CD14-positive monocyte (primary cell): ENCODE results near the gene MYO1E. TPM values are rescaled to one million over a fixed set of nuclear protein-coding genes. Genes with fewer than 3 reads are reported as not detected.

Experiments used
- DNase-seq, 3 donors: peaks; one replicate each; pipeline ENCODE4 v3.0.0-alpha.2; 2011 to 2022
- H2AFZ ChIP-seq: 2 replicates; pipeline ENCODE4 v1.6.0; 2012; ENCODE audit warnings: mild to moderate bottlenecking, low read depth, low read length, inconsistent platforms; ENCODE audit not compliant: insufficient read depth, poor library complexity, severe bottlenecking
- H3K27ac ChIP-seq, 2 donors: 1 replicate in 1 of 2; 2 replicates in 1 of 2; pipeline ENCODE4 v1.5.1; 2012 to 2013; ENCODE audit warnings: low read length in 2 of 2, control low read depth in 1 of 2, inconsistent platforms in 1 of 2, low read depth in 1 of 2, mild to moderate bottlenecking in 1 of 2
- H3K27me3 ChIP-seq, 2 donors: one replicate each; pipeline versions ENCODE4 v1.6.0 to v1.6.1; 2011 to 2013; ENCODE audit warnings: low read length in 2 of 2; ENCODE audit not compliant: control insufficient read depth in 2 of 2, insufficient read depth in 2 of 2
- H3K36me3 ChIP-seq, 2 donors: replicated peaks in 1 of 2; 1 replicate in 1 of 2; 2 replicates in 1 of 2; pipeline versions ENCODE4 v1.5.1 to v1.6.1; 2012 to 2013; ENCODE audit warnings: low read length in 2 of 2, control low read depth in 1 of 2, inconsistent platforms in 1 of 2, mild to moderate bottlenecking in 1 of 2; ENCODE audit not compliant: insufficient read depth in 2 of 2, control insufficient read depth in 1 of 2
- H3K4me1 ChIP-seq, 2 donors: 1 replicate in 1 of 2; 2 replicates in 1 of 2; pipeline versions ENCODE4 v1.5.1 to v1.6.1; 2012 to 2013; ENCODE audit warnings: low read length in 2 of 2, control low read depth in 1 of 2, inconsistent platforms in 1 of 2, mild to moderate bottlenecking in 1 of 2, moderate library complexity in 1 of 2; ENCODE audit not compliant: insufficient read depth in 2 of 2, control insufficient read depth in 1 of 2
- H3K4me2 ChIP-seq: replicated peaks from 2 replicates; pipeline ENCODE3; 2012; ENCODE audit warnings: low read length, moderate library complexity, mild to moderate bottlenecking; ENCODE audit not compliant: poor library complexity, severe bottlenecking; ENCODE audit errors: extremely low read depth
- H3K4me3 ChIP-seq, 3 experiments: fragments of 200-600 bp in 1 of 3; sonication (generic) in 1 of 3; replicated peaks in 1 of 3; 1 replicate in 2 of 3; 2 replicates in 1 of 3; pipeline ENCODE4 v1.5.1; 2011 to 2013; ENCODE audit warnings: low read length in 3 of 3, mild to moderate bottlenecking in 3 of 3, control low read depth in 2 of 3, low read depth in 2 of 3, inconsistent platforms in 1 of 3, moderate library complexity in 1 of 3
- H3K79me2 ChIP-seq: 2 replicates; pipeline ENCODE4 v1.6.0; 2012; ENCODE audit warnings: mild to moderate bottlenecking, control low read depth, inconsistent platforms, low read length, moderate library complexity; ENCODE audit not compliant: insufficient read depth
- H3K9ac ChIP-seq: 2 replicates; pipeline ENCODE4 v1.6.0; 2017; ENCODE audit warnings: low read length, mild to moderate bottlenecking; ENCODE audit not compliant: insufficient read depth, poor library complexity, severe bottlenecking
- H3K9me3 ChIP-seq, 2 donors: replicated peaks in 1 of 2; 1 replicate in 1 of 2; 2 replicates in 1 of 2; pipeline versions ENCODE4 v1.5.1 to v1.6.1; 2012 to 2013; ENCODE audit warnings: low read length in 2 of 2, control low read depth in 1 of 2; ENCODE audit not compliant: control insufficient read depth in 1 of 2, insufficient read depth in 1 of 2
- H4K20me1 ChIP-seq: 2 replicates; pipeline ENCODE4 v1.6.0; 2012; ENCODE audit warnings: mild to moderate bottlenecking, low read length, control low read depth, moderate library complexity; ENCODE audit not compliant: insufficient read depth
- H3K27ac Mint-ChIP-seq, 7 donors: one replicate each; pipeline ENCODE4 v1.8.0; 2020; ENCODE audit warnings: mild to moderate bottlenecking in 7 of 7, mixed read lengths in 7 of 7, moderate library complexity in 6 of 7, inconsistent platforms in 2 of 7
- H3K27me3 Mint-ChIP-seq, 3 donors: one replicate each; pipeline ENCODE4 v1.8.0; 2021 to 2022; ENCODE audit warnings: low read depth in 3 of 3, mild to moderate bottlenecking in 3 of 3, mixed read lengths in 3 of 3, moderate library complexity in 3 of 3, inconsistent platforms in 1 of 3
- H3K36me3 Mint-ChIP-seq, 2 donors: one replicate each; pipeline ENCODE4 v1.8.0; 2020; ENCODE audit warnings: mixed read lengths in 2 of 2, inconsistent platforms in 1 of 2, mild to moderate bottlenecking in 1 of 2
- H3K4me1 Mint-ChIP-seq: one replicate; pipeline ENCODE4 v1.8.0; 2020; ENCODE audit warnings: mild to moderate bottlenecking, mixed read lengths
- H3K4me3 Mint-ChIP-seq, 2 donors: one replicate each; pipeline ENCODE4 v1.8.0; 2020; ENCODE audit warnings: mild to moderate bottlenecking in 2 of 2, mixed read lengths in 2 of 2, moderate library complexity in 1 of 2
- H3K9me3 Mint-ChIP-seq, 7 donors: one replicate each; pipeline ENCODE4 v1.8.0; 2020 to 2022; ENCODE audit warnings: mixed read lengths in 7 of 7, mild to moderate bottlenecking in 6 of 7, moderate library complexity in 6 of 7, inconsistent platforms in 2 of 7
- WGBS: methylation state at CpG from one replicate; pipeline ENCODE4 v1.1.5; 2013; ENCODE audit warnings: missing lambda C conversion rate; ENCODE audit not compliant: insufficient coverage; 5-methylcytosine and 5-hydroxymethylcytosine counted together
- intact Hi-C, 2 donors: fragments of 100-400 bp; cut with micrococcal nuclease; formaldehyde crosslinking; loops; one replicate each; pipeline versions ENCODE4 v1.15.0 to v1.15.1; 2023
- polyA plus RNA-seq, 3 donors: library from polyadenylated mRNA; depleted of rRNA in 1 of 3; unstranded in 2 of 3; stranded (reverse) in 1 of 3; fragments of 300-500 nt in 2 of 3; fragments of >200 nt in 1 of 3; fragmentation: Illumina TruSeq in 2 of 3; gene quantifications; 1 replicate in 2 of 3; 2 replicates in 1 of 3; pipeline ENCODE4 v1.2.3, GENCODE V29; 2012 to 2021
- TF ChIP-seq, protein P1 (sequence below): fragments of 200-600 bp; IDR thresholded peaks from one replicate; pipeline ENCODE4 v1.8.0; 2022; ENCODE audit warnings: antibody characterized with exemption, mild to moderate bottlenecking

MYO1E gene
- polyA plus RNA-seq, 3 donors: 5.5 to 16.2 (median 6.2) TPM

DNA sequence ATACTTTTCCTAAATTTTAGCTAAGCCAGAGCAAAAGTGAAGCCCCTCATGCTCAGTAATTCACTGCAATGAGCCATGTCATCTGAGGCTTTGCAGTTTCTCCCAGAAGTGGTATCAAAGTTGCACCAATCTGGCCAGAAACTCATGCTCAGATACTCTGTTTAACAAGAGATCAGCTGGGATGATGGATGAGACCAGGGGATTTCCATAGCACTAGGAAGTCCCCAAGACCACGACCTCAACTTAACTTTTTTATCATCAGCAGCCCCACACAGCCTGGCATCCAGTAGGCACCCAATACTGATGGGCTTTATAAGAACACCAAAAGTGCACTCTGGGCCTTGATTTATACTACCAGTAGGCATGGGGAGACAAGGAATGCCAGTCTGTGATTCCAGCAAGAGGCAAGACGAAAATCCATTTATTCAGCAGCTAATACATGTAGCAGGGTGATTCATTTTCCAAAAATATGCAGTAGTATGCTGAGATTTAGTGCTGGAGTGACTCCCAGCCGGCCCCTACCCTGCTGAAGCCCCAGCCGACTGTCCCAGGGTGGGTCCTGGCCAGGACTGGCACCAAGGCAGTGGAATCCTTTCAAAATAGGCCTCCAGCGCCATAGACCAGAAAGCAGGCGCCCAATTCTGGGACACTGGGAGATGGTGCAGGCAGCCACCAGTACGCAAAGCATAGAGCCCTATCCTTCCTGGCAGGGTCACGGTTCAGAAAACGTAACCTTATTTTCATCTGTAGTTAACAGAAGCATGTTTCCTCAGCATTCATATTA lies 166.6 kb downstream of the MYO1E start:
- H3K27me3 Mint-ChIP-seq: no peaks in the 10 kb centered on the region
- peaks cover 51 to 88% of the 10 kb centered on the region in 2 donors for H3K36me3 ChIP-seq
- TF ChIP-seq, protein P1, sequence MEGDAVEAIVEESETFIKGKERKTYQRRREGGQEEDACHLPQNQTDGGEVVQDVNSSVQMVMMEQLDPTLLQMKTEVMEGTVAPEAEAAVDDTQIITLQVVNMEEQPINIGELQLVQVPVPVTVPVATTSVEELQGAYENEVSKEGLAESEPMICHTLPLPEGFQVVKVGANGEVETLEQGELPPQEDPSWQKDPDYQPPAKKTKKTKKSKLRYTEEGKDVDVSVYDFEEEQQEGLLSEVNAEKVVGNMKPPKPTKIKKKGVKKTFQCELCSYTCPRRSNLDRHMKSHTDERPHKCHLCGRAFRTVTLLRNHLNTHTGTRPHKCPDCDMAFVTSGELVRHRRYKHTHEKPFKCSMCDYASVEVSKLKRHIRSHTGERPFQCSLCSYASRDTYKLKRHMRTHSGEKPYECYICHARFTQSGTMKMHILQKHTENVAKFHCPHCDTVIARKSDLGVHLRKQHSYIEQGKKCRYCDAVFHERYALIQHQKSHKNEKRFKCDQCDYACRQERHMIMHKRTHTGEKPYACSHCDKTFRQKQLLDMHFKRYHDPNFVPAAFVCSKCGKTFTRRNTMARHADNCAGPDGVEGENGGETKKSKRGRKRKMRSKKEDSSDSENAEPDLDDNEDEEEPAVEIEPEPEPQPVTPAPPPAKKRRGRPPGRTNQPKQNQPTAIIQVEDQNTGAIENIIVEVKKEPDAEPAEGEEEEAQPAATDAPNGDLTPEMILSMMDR: no peak

DNA sequence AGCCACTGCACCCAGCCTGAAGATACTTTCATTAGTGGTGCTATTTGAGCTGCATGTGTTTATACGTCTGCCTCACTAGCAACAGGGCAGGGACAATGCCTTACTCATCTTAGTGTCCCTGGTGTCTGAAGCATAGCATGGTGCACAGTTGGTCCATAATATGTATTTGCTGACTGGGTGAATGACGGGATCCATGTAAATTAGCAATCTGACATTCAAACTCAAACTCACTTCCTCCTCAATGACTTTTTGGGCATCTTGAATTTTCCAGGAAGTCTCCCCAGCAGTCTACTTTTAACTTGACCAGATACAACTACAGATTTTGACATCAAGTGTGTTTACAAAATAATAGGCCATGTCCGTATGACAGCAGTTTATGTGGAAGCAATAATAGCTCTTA lies 169.0 kb downstream of the MYO1E start:
- H3K27ac Mint-ChIP-seq: peak overlapping the region in 1 of 7 donors; percentile 51
- Histone ChIP-seq H3K79me2 (no peaks in the 10 kb centered on the region), H3K9me3 (no peaks in the 10 kb centered on the region), H3K27ac (no peak overlapping the region), H2AFZ (no peak overlapping the region), H3K4me1 (no peaks in the 10 kb centered on the region), H3K27me3 (no peaks in the 10 kb centered on the region), H4K20me1 (no peaks in the 10 kb centered on the region), H3K36me3 (peaks cover 54 to 84% of the 10 kb centered on the region in 2 donors), H3K4me2 (no peak overlapping the region), H3K4me3 (no peak overlapping the region), H3K9ac (no peak overlapping the region)
- peaks cover 70 to 90% of the 10 kb centered on the region in 2 donors for H3K36me3 Mint-ChIP-seq
- H3K27me3 Mint-ChIP-seq: no peaks in the 10 kb centered on the region
- no peaks in the 10 kb centered on the region for H3K4me1 Mint-ChIP-seq
- TF ChIP-seq, protein P1: no peak
- H3K9me3 Mint-ChIP-seq: peaks cover 0 to 4% (median 0%) of the 10 kb centered on the region in 7 donors
- intact Hi-C loops: no loop called here
- WGBS: 100% methylated on average over 1 of the region's 3 CpGs
- H3K4me3 Mint-ChIP-seq: no peak overlapping the region
- no peak for DNase-seq

More for the DNA sequence above, 166.6 kb downstream of the MYO1E start:
- no peaks in the 10 kb centered on the region for H3K27me3 ChIP-seq
- no peak overlapping the region for H3K4me2 ChIP-seq
- no peak overlapping the region for H3K4me3 ChIP-seq
- no peak overlapping the region for H3K9ac ChIP-seq
- no peaks in the 10 kb centered on the region for H3K4me1 ChIP-seq
- intact Hi-C loops: no loop called here
- no peak for DNase-seq
- no peaks in the 10 kb centered on the region for H3K79me2 ChIP-seq
- no peak overlapping the region for H2AFZ ChIP-seq
- 94% methylated on average over 8 of the region's 9 CpGs for WGBS
- peaks cover 0 to 4% (median 0%) of the 10 kb centered on the region in 7 donors for H3K9me3 Mint-ChIP-seq
- peaks cover 69 to 94% of the 10 kb centered on the region in 2 donors for H3K36me3 Mint-ChIP-seq
- no peak overlapping the region for H3K27ac ChIP-seq
- H3K9me3 ChIP-seq: no peaks in the 10 kb centered on the region
- no peaks in the 10 kb centered on the region for H4K20me1 ChIP-seq
- H3K4me1 Mint-ChIP-seq: no peaks in the 10 kb centered on the region
- no peak overlapping the region for H3K27ac Mint-ChIP-seq
- H3K4me3 Mint-ChIP-seq: no peak overlapping the region
